HUES64 (cell line): ENCODE results near the gene POPDC3. TPM values are rescaled to one million over a fixed set of nuclear protein-coding genes. Genes with fewer than 3 reads are reported as not detected.
"Not testable (repeated sequence)": the region's sequence is repeated elsewhere in the genome, so short reads cannot be mapped to it uniquely, and the experiment has no call there.

Source experiments
- H3K27ac ChIP-seq: 2 replicates; pipeline ENCODE4 v1.7.0; 2013; ENCODE audit warnings: low read depth, low read length, inconsistent platforms
- H3K27me3 ChIP-seq: 2 replicates; pipeline ENCODE4 v1.6.1; 2013; ENCODE audit warnings: mild to moderate bottlenecking, low read length; ENCODE audit not compliant: insufficient read depth
- H3K36me3 ChIP-seq: 2 replicates; pipeline ENCODE4 v1.6.1; 2013; ENCODE audit warnings: mild to moderate bottlenecking, low read length; ENCODE audit not compliant: insufficient read depth
- H3K4me1 ChIP-seq: 2 replicates; pipeline ENCODE4 v1.6.1; 2013; ENCODE audit warnings: mild to moderate bottlenecking, low read length, moderate library complexity; ENCODE audit not compliant: insufficient read depth
- H3K4me3 ChIP-seq: 2 replicates; pipeline ENCODE4 v1.5.1; 2013; ENCODE audit warnings: mild to moderate bottlenecking, low read length, moderate library complexity
- H3K9ac ChIP-seq: 2 replicates; pipeline ENCODE4 v1.6.1; 2013; ENCODE audit warnings: mild to moderate bottlenecking, low read depth, low read length
- H3K9me3 ChIP-seq: 2 replicates; pipeline ENCODE4 v1.6.1; 2013; ENCODE audit warnings: low read depth, low read length; ENCODE audit not compliant: insufficient read depth
- WGBS: fragments of 150-250, 120-280 bp; methylation state at CpG from one replicate; pipeline ENCODE4 v1.1.7; 2013; ENCODE audit warnings: missing lambda C conversion rate; 5-methylcytosine and 5-hydroxymethylcytosine counted together
- polyA plus RNA-seq, 2 experiments: library from polyadenylated mRNA; stranded (reverse); fragments of 50-300 nt; gene quantifications; one replicate each; pipeline ENCODE4 v1.2.3, GENCODE V29; 2013

Gene POPDC3, protein sequence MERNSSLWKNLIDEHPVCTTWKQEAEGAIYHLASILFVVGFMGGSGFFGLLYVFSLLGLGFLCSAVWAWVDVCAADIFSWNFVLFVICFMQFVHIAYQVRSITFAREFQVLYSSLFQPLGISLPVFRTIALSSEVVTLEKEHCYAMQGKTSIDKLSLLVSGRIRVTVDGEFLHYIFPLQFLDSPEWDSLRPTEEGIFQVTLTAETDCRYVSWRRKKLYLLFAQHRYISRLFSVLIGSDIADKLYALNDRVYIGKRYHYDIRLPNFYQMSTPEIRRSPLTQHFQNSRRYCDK
- polyA plus RNA-seq (2013, experiment 1 of 2) = 2.7 TPM
- 2.5 TPM for polyA plus RNA-seq (2013, experiment 2 of 2)

DNA sequence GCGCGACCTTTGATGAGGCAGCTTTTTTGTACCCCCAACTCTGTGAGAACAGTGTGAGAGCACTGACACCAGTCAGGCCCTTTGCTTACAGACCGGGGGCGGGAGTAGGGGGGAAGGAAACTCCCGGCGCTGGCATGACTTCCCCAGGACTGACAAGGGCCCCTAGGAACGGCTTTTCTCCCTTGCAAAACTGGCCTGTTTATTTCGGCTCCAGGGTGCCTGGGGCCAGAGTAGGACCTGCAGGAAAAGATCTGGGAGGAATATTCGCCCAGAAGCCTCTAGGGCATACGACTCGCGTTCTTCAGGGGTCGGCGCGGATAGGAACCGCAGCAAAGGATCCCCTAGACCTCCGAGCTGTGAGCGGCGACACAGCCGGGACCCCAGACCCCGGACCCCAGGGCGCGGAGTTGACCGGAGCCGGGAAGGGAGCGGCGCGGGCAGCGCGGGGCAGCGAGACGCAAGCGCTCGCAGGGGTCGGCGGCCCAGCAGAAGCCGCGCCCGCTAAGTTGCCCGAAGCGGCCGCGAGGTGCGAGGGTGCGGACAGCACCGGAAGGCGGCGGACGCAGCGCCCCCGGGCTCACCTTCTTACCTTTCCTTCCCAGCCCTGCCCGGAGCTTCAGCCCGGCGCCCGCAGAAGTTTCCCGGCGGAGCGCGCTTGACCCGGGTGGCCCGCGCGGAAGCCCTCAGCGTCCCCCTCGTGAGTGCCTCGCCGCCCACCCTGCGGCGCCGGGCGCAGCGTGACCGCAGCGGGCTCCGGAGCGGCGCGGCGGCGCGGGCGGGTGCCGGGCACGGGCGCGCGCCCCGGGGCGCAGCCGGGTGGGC, at the start of gene POPDC3:
POPDC3 (minus strand) TSS at position 771 of the 822 bp plus-strand sequence. CDS start 18,105 bp downstream, outside the sequence.
- 2% methylated on average over 90 of the region's 90 CpGs for WGBS
- Histone ChIP-seq H3K4me1 (peaks cover 29% of the 10 kb centered on the region), H3K9ac (peak within 1 kb of the TSS; percentile 59), H3K36me3 (no peaks in the 10 kb centered on the region), H3K4me3 (peak within 1 kb of the TSS; percentile 69), H3K27me3 (peaks cover 33% of the 10 kb centered on the region), H3K27ac (no peak within 1 kb of the TSS), H3K9me3 (no peaks in the 10 kb centered on the region)

DNA sequence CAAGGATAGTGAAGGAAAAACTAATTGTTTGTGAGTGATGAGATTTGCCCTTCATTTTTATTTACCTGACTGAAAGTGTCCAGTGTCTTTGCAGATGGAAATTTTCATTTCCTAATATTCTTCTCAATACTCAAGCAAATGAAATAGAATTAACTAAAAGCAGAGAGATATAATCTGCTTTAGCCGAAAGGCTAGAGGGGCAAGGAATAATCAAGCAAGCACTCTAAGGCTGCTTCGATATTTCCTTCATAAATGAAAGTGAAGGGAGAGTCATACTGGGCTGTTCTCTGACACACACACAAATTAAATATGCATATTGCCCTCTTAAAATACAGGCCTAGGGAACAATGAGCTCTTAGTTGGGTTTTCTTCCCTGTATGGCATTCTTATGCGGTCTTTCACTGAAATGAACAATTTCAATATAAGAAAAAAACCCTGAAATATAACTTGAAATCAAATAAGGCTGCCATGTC, 47.5 kb upstream of the POPDC3 start:
- Histone ChIP-seq H3K4me1 (no peaks in the 10 kb centered on the region), H3K27me3 (no peaks in the 10 kb centered on the region), H3K27ac (no peak overlapping the region), H3K9me3 (no peaks in the 10 kb centered on the region), H3K36me3 (no peaks in the 10 kb centered on the region), H3K4me3 (no peak overlapping the region), H3K9ac (no peak overlapping the region)
- 93% methylated on average over 3 of the region's 3 CpGs for WGBS

- WGBS = 92% methylated on average over 7 of the region's 7 CpGs
- Histone ChIP-seq H3K36me3 (no peaks in the 10 kb centered on the region), H3K4me1 (no peaks in the 10 kb centered on the region), H3K9ac (no peak overlapping the region), H3K27me3 (no peaks in the 10 kb centered on the region), H3K9me3 (no peaks in the 10 kb centered on the region), H3K4me3 (no peak overlapping the region), H3K27ac (no peak overlapping the region)
Observed at GRCh38 chr6:105226598-105227294, 46.9 kb upstream of the POPDC3 start.

DNA sequence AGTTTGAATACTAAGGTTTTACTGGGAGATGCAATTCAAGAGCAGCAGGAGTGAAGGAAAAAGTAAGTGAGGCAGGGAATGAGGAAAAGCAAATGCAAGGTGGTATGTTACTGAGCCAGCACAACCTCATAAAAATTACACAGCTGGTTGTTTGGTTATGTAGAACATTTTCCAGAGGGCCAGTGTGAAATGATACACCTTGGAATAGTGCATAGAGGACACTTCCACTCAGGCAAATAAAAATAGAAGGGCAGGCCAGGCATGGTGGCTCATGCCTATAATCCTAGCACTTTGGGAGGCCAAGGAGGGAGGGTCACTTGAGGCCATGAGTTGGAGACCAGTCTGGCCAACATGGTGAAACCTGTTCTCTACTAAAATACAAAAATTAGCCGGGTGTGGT, 43.4 kb upstream of the POPDC3 start:
- no peaks in the 10 kb centered on the region for H3K4me1 ChIP-seq
- no peak overlapping the region for H3K27ac ChIP-seq
- 100% methylated on average over 1 of the region's 1 CpG for WGBS
- no peaks in the 10 kb centered on the region for H3K36me3 ChIP-seq
- H3K27me3 ChIP-seq = no peaks in the 10 kb centered on the region
- no peaks in the 10 kb centered on the region for H3K9me3 ChIP-seq
- no peak overlapping the region for H3K4me3 ChIP-seq
- no peak overlapping the region for H3K9ac ChIP-seq

DNA sequence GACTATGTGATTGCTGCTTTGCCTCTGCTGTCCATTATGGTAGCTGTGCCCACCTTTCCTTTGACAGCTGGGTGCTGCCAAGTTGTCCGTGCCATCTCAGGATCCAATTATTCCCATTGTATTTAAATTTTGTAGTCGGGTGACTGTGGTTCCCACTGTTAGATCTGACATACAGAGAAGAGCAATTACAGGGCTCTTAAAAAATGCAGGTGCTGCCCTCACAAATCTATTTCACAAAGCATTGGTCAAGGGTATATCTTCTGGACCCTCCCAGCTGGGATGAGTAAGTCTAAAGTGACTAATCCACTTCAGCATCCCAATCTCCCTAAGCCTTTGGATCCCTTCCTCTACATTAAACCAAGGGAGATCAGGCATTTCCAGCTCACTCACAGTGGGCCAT, 41.4 kb upstream of the POPDC3 start:
- H3K9ac ChIP-seq = not testable (repeated sequence)
- 94% methylated on average over 2 of the region's 2 CpGs for WGBS

DNA sequence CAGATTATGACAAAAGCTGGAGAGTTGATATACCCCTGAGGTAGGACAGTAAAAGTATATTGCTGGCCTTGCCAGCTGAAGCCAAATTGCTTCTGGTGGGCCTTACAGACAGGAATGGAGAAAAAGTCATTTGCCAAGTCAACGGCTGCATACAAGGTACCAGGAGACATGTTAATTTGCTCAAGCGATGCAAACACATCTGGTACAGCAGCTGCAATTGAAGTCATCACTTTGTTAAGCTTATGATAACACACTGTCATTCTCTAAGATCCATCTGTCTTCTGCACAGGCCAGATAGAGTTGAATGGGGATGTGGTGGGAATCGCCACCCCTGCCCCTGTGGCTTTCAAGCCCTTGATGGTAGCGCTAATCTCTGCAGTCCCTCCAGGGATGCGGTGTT, 40.4 kb upstream of the POPDC3 start:
- no peak overlapping the region for H3K27ac ChIP-seq
- no peak overlapping the region for H3K9ac ChIP-seq
- H3K36me3 ChIP-seq = no peaks in the 10 kb centered on the region
- no peaks in the 10 kb centered on the region for H3K9me3 ChIP-seq
- H3K27me3 ChIP-seq = no peaks in the 10 kb centered on the region
- H3K4me1 ChIP-seq = no peaks in the 10 kb centered on the region
- 97% methylated on average over 4 of the region's 5 CpGs for WGBS
- no peak overlapping the region for H3K4me3 ChIP-seq

More for the DNA sequence above, 41.4 kb upstream of the POPDC3 start:
- not testable (repeated sequence) for H3K4me3 ChIP-seq, H3K27ac ChIP-seq, H3K4me1 ChIP-seq, H3K36me3 ChIP-seq, H3K9me3 ChIP-seq, H3K27me3 ChIP-seq

DNA sequence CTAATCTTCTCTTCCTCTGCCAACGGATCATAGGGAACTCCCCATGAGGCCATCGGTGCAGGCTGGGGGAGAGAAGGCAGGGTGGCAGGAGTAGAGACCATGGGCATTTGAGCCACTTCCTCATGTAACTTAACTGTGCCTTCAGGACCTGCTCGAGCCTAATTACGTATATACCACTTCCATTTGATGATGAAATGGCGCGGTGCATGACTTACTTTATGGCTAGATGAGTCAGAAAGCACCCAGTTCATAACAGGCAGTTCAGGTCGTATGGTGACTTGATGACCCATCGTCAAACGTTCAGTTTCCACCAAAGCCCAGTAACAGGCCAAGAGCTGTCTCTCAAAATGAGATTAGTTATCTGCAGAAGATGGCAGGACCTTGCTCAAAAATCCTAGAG, 39.4 kb upstream of the POPDC3 start:
- 97% methylated on average over 9 of the region's 9 CpGs for WGBS
- not testable (repeated sequence) for H3K36me3 ChIP-seq, H3K4me1 ChIP-seq, H3K4me3 ChIP-seq, H3K9me3 ChIP-seq, H3K27me3 ChIP-seq, H3K27ac ChIP-seq, H3K9ac ChIP-seq

GRCh38 chr6:105215506-105215905, 35.7 kb upstream of the POPDC3 start:
- no CpG with 5 or more reads among the region's 3 CpGs for WGBS
- H3K4me1 ChIP-seq = no peaks in the 10 kb centered on the region
- H3K27ac ChIP-seq = no peak overlapping the region
- no peak overlapping the region for H3K4me3 ChIP-seq
- H3K27me3 ChIP-seq = no peaks in the 10 kb centered on the region
- H3K9ac ChIP-seq = no peak overlapping the region
- H3K9me3 ChIP-seq = no peaks in the 10 kb centered on the region
- H3K36me3 ChIP-seq = no peaks in the 10 kb centered on the region

DNA sequence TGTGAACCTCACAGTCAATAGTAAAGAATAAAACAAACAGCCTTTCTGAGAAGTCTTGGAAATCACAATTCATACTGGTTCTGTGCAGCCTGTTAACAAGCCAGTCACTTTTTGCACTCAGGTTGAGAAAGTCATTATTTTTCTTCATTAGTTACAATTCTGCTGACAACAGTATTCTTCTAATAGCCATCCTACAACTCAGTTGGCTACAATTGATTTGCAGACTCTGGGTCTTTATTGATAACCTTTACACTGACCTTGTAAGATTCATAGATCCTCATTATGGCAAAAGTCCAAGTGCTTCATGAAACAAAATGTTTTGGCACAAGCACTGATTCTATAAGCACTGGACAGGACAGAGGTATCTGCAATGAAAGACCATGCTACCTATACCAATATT, 34.9 kb upstream of the POPDC3 start:
- no peaks in the 10 kb centered on the region for H3K4me1 ChIP-seq
- H3K4me3 ChIP-seq = no peak overlapping the region
- no peaks in the 10 kb centered on the region for H3K9me3 ChIP-seq
- no peaks in the 10 kb centered on the region for H3K27me3 ChIP-seq
- no peak overlapping the region for H3K27ac ChIP-seq
- no peak overlapping the region for H3K9ac ChIP-seq
- H3K36me3 ChIP-seq = no peaks in the 10 kb centered on the region

DNA sequence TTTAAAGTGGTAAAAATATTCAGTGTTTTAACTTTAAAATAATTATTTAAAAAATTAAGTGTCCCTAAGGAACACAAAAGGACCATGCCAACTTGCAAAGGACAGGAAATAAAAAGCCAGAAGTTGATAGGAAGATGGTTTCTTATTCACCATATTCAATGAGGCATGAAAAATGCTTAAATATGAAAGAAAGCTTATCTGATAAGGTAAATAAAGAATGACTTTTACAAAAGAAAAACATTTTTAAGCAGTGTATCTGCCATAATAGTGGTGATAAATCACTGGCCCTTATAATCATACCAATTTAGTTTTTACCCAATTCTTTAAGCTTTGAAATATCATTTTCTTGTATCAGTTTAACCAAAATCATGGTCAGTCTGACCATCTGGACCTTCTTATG, 33.5 kb upstream of the POPDC3 start:
- Histone ChIP-seq H3K36me3 (no peaks in the 10 kb centered on the region), H3K27ac (no peak overlapping the region), H3K4me1 (no peaks in the 10 kb centered on the region), H3K9me3 (no peaks in the 10 kb centered on the region), H3K27me3 (no peaks in the 10 kb centered on the region), H3K9ac (no peak overlapping the region), H3K4me3 (no peak overlapping the region)

- no peak overlapping the region for H3K9ac ChIP-seq
- 85% methylated on average over 1 of the region's 1 CpG for WGBS
- no peaks in the 10 kb centered on the region for H3K9me3 ChIP-seq
Observed at GRCh38 chr6:105212587-105212986, 32.8 kb upstream of the POPDC3 start.

More at GRCh38 chr6:105212587-105212986, 32.8 kb upstream of the POPDC3 start:
- Histone ChIP-seq H3K4me1 (no peaks in the 10 kb centered on the region), H3K36me3 (no peaks in the 10 kb centered on the region), H3K27me3 (no peaks in the 10 kb centered on the region), H3K27ac (no peak overlapping the region), H3K4me3 (no peak overlapping the region)
